GM15510 (cell line): ENCODE results near the gene MANEAL.
A peak's percentile ranks its signal among the peaks of the same experiment; 100 is the strongest.

Source experiments
- POLR2A ChIP-seq: IDR thresholded peaks from 3 replicates; pipeline ENCODE4 v1.6.1; 2011; ENCODE audit warnings: borderline replicate concordance; ENCODE audit not compliant: insufficient read length; ENCODE audit errors: extremely low read depth

The MANEAL gene, protein sequence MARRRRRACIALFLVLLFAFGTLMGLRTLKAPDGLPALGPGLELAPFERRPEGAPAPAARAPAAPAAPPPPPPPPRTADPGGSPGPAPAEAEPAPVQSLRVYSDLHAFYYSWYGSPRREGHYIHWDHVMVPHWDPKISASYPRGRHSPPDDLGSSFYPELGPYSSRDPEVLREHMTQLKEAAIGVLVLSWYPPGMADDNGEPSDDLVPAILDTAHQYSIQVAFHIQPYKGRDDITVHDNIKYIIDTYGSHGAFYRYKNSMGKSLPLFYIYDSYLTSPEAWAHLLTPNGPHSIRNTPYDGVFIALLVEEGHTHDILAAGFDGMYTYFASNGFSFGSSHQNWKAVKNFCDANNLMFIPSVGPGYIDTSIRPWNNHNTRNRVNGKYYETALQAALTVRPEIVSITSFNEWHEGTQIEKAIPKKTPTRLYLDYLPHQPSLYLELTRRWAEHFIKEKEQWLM

DNA sequence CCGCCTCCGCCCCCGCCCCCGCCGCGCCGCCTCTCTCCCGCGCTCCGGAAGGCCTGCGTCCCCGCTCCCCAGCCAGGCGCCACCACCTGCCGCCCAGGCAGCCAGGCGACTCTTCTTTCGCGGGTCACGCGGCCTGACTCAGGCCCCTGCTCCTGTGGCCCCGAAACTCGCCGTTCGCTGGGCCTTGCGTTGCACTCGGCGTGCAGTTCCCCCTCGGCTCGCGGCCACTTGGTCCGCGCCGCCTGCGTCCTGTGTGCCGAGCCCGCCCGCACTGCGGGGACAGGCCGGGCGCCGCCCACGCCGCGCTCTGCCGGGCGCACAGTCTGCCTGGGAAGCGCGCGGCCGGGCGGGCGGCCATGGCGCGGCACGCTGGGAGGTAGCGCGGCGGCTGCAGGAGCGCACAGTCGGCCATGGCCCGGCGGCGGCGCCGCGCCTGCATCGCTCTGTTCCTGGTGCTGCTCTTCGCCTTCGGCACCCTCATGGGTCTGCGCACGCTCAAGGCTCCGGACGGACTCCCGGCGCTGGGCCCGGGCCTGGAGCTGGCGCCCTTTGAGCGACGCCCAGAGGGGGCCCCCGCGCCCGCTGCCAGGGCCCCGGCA, at the start of gene MANEAL:
MANEAL (plus strand) TSS at position 75 of the 599 bp plus-strand sequence; CDS start at position 411, 336 bp downstream.
- peak; percentile 60 for TF ChIP-seq POLR2A

DNA sequence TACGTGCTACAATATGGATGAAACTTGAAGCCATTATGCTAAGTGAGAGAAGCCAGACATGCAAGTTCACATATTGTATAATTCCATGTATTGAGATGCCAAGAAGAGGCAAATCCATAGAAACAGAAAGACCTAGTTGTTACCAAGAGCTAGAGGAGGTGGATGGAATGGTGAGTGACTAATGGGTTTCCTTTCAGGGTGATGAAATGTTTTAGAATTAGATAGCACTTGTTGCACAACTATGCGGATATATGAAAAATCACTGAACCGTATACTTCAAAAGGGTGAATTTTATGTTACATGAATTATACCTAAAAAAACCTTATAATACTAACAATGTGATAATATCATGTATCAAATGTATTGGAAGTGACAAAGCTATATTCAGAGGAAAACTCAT, 46.8 kb upstream of the MANEAL start:
- no peak for TF ChIP-seq POLR2A

DNA sequence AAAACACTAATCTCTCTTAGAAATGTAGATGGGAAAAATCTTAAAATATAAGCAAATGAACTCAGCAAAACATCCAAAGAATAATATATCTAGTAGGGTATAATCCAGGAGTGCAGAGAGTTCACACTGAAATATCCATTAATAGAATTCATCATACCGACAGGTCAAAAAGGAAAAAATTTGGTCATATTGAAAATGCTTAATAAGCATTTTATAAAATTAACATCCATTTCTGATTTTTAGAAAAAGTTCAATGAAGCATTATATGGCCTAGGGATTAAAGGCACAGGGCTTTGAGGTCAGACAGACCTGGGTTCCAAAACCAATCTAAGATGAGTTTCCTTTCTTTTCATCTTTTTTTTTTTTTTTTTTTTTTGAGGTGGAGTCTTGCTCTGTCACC, 45.1 kb upstream of the MANEAL start:
- TF ChIP-seq POLR2A: no peak

DNA sequence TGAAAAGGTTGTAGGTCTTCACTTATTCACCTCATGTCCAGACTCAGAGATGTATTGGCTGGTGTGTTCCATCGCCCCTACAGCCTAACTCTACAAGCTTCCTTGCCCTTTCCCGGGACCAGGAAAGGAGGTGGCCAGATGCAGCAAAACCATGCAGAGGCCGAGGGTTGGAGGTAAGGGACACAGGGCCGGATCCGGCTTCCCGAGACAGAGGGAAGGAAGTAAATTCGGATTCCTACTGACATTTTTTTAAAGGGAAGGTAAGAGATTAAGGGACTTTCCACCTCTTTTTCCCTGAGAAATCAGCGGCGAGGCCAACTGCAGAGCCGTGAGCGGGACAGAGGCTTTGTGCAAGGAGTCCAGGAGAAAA, 41.4 kb upstream of the MANEAL start:
- no peak for TF ChIP-seq POLR2A

DNA sequence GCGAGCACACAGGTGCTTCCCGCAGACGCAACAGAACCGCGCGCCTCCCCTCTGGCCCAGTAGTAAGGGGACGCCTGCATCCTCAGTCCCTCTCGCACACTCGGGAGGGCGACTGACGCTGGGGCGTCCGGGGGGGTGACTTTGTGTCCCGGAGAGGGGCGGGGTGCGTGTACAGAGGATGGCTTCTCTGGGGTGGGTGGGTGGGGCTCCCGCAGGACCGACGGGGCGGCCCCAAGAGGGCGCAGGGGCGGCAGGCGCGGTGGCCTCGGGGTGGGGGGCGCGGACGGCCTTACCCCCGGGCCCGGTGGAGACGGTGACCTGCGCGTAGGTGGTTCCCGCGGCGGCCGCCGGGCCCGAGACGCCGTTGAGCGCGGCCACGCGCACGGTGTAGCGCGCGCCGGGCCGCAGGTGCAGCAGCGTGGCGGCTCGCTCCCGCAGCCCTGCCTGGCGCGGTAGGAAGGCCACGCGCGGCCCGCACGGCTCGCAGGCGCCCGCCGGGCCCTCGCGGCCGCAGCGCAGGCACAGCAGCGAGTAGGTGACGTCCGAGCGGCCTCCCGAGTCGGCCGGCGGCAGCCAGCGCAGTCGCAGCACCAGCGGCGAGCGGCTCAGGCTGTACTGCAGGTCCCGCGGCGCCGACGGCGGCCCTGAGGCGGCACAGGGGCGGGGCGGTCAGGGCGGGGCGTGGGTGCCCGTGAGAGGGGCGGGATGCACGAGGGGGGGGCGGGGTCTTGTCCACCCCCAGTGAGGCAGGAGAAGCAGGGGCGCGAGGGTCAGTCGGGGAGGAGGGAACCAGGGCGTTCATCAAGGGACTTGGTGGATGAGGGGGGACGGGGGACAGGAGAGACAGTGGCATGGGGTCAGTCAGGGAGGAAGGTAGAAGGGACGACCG, 40.8 kb upstream of the MANEAL start:
- no peak for TF ChIP-seq POLR2A

DNA sequence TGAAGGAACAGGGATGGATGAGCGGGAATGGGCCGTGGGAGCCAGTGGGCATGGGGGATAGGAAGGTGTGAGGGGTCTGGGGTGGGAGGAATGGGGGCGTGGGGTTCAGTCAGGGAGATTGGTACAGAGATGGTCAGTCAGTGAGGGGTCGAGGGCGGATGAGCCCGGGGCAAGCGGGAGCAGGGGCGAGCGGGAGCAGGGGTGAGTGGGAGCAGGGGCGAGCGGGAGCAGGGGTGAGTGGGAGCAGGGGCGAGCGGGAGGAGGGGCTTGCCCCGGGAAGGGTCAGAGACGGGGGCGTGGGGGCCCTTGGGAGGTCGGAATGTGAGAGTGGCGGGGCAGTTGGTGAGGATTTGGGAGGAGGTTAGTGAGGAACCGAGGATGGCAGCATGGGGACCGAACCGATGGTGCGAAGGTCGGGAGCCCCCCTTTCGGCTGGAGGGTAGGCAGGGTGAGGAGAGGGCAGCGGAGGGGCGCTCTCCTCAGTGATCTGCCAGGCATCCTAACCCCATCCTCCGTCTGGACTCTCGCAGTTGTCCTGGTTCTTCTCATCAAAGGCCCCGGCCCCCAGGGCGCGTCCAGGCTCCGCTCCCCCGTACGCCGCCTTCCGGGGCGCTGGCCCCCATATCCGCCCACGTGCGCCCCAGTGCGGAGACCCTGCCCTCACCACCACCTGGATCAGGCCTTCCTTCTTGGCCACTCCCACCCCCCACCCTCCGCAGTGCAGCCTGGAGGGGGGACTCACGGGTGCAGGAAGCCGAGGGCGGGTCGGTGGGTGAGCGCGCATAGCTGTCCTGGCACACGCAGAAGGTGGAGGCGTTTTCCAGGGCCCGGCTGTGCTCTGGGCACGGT, 40.0 kb upstream of the MANEAL start:
- TF ChIP-seq POLR2A: no peak

DNA sequence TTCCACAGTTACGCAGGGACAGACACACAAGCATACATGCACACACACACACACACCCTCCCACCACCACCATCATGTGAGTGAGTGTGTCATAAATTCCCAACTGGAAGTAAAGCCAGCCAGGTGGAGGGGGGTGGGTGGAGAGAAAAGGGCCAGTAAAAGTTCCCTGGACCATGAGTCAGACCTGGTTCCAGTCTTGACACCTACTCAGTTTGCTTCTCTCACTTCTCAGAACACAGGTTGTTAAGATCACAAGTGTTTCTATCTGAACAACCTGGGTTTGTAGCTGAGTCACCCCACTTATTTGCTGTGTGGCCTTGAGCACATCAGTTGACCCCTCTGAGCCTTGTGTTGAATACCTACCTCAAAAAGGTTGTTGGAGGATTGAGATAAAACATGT, 38.4 kb upstream of the MANEAL start:
- no peak for TF ChIP-seq POLR2A

DNA sequence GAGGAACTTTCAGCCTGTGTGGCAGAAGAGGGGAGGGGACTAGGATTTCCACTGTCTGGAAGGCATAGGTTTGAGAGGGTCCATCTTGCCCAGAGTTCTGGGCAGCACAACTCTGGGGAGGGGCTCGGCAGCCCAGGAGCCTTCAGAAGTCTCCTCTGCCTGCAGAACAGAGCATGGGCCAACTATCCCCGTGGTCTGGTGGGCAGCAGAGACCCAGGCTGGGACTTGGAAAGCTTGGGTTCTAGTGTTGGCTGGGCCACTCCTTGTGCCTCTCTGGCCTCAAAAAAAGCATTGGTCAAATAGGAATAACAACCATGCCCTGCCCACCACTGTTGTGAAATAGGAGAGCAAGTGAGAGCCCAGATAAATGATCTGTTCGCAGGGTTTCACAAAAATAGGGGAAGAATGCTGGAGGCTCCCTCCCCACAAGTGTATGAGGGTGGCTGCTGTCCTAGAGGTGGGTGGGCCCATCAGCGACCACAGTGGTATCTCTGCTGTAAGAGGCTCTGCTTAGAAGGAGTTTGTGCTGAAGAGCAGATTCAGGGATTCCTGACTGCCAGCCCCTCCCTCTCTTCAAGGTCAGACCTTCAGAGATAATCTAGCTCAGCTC, 37.6 kb upstream of the MANEAL start:
- TF ChIP-seq POLR2A: no peak

DNA sequence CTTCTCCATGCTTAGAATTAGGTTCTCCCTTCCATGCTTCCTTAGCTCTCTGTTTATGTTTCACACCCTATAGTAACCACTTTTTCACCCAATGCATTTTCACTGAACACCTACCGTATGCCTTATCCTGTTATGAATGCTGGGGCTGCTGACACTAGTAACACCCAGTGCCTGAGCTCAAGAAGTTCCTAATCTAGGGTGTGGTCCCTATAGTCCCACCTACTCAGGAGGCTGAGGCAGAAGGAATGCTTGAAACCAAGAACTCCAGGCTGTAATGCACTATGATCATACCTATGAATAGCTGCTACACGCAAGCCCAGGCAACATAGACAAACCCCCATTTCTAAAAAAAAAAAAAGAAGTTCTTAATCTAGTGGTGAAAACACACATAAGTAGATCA, 34.2 kb upstream of the MANEAL start:
- TF ChIP-seq POLR2A: no peak

DNA sequence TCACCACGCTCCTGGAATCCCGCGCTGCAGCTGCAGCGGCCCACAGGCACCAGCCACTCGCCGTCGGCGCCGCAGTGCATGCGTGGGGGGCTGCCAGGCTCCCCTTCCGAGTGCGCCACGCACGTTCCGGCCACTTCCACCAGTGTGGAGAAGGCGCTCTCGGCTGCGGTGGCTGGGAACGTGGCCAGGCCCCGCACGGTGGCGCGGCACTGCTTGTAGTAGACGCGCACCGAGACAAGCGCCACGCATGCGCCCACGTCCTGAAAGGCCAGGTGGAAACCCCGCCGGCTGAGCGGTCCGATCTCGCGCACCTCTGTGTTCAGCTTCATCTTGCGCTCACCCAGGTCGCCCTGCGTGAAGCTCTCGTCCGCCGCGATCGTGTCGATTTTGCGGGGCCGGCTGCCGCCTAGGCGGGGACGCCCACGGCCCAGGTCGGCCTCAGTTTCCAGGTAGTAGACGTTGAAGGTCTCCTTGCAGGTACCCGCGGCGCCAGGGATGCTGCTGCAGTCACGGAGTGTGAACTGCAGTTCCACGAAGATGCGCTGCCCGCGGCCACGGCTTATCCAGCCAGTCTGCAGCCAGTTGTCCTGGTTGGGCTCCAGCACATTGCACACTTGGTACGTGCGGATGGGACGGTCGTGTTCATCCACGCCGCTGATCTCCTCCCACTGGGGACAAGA, 32.1 kb upstream of the MANEAL start:
- TF ChIP-seq POLR2A: no peak

DNA sequence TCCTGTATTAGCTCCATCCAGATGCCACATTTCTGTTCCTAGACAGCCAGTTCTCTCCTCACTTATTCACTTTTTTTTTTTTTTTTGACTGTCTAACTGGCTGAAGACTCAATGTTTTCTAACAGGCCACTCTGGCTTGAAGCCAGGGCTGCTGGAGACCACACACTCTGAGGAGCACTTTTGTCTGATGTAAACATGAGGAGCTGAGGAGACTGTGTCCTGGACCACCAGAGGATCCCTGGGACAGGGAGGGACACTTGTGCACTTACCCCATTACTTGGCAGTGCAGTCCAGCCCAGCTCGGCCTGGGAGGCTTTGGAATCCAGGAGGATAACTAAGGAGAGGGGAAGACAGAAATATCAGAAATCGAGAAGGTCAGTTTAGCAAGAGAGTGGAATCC, 31.1 kb upstream of the MANEAL start:
- TF ChIP-seq POLR2A: no peak

DNA sequence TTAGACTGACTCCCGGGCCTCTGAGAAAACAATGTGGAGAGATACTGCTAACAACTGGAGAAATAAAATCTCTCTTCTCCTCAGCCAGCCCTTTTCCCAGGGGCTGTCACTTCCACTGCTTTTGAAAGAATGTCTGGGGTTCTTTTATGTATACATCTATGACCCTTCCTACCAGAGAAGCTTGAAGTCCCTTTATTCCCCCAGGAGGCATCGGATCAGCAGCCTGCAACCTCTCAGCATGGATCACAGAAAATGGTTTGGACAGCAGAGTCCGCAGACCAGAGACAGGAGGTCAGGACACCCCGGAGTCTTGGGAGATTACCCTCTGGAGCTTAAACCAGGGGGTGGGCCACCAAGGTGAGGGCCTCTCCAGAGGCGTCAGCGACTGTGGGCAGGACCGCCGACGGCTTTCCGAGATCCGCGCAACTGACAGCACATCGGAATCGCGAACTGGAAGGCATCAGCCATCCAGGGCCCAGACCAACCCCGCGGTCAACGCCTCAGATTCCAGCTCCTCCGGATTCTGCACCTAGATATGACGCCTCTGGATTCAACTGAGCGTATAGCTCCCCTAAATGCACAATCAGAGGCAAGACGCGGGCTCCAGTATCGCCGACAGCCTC, 29.7 kb upstream of the MANEAL start:
- TF ChIP-seq POLR2A: no peak

DNA sequence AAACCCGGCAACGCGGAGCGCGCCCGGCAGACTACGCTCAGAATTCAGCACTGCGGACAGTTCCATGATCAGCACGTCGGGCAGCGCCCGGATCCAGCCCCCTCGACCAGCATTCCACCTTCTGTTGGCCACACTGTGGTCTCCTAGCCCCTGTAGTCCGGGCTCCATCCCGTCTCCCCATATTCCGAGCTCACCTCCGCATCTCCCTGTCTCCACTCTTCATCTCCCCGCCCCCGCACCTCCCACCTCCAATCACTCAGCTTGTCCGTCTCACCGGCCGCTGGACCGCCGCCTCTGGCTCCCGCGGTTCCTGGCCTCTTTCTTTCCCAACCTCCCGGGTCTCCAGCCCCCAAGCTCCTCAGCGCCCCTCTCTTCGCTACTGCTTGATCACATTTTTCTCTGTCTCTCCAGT, 29.2 kb upstream of the MANEAL start:
- no peak for TF ChIP-seq POLR2A
